Activated CD8-positive, alpha-beta memory T cell treated with anti-CD3 and anti-CD28 coated beads for 48 hours (primary cell): Measurements from ENCODE around the gene UBE2E2.

Source experiments
- DNase-seq, 3 experiments: peaks; one replicate each; pipeline ENCODE4 v3.0.0-alpha.2; 2020; ENCODE audit warnings: low read depth in 2 of 3, low spot score in 2 of 3

The UBE2E2 gene

DNA sequence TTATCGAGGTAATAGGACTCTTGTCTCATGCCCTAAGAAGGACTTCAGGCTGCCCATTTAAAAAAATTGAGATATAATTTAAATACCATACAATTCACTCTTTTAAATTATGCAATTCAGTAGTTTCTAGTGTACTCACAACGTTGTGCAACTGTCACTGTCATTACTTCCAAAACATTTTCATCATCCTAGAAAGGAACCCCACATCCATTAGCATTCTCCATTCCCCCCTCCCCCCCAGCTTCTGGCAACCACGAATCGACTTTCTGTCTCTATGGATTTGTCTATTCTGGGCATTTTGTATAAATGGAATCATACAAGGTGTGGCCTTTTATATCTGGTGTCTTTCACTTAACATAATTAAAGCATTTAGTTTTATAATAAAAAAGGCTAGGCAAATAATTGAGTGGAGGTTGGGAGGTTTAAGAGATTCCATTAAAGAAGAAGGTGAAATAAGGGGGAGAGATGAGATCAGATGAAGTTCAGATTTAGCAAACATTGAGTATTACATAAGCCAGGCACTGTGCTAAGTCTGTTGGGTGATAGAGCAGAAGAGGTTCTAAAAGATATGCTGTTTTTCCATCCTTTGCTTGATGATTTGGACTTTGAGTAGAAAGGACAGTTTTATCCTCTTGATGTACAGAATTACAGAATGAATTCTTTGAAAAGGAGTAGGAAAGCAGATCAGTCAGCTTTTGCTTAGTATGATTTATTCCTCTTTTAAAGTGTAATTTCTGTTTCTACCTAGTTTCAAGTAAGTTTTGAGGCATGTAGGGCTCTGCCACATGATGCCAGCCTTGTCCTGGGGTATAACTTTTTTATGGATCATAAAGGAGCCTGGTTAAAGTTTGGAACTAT lies 36.3 kb downstream of the UBE2E2 start:
- no peak for DNase-seq

GRCh38 chr3:23240171-23240785 lies 37.2 kb downstream of the UBE2E2 start:
- no peak for DNase-seq

GRCh38 chr3:23241256-23241655 lies 38.1 kb downstream of the UBE2E2 start:
- DNase-seq = no peak

GRCh38 chr3:23242106-23242505 lies 39.0 kb downstream of the UBE2E2 start:
- DNase-seq = no peak

- DNase-seq = no peak
Measured at GRCh38 chr3:23244324-23245041, 41.4 kb downstream of the UBE2E2 start.

GRCh38 chr3:23246651-23247050 lies 43.5 kb downstream of the UBE2E2 start:
- no peak for DNase-seq

GRCh38 chr3:23248594-23249131 lies 45.5 kb downstream of the UBE2E2 start:
- DNase-seq = no peak

DNA sequence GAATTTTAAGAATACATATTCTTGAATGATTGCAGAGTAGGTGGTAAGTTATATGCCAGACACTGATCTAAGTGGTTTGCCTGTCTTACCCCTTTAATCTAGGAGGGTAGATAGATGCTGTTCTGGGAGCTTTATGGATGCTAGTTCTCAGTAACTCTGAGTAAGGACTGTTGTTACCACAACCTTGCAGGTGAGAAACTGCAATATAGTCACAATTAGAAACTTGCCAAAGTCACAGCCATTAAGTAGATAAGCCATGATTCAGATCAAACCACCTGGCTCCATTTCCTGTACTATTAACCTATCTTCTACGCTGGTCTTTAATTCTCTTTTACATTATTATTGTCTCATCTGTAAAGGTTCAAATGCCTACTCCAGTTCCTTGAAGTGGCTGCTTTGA lies 46.8 kb downstream of the UBE2E2 start:
- DNase-seq = no peak

GRCh38 chr3:23252122-23252521 lies 49.0 kb downstream of the UBE2E2 start:
- no peak for DNase-seq

DNA sequence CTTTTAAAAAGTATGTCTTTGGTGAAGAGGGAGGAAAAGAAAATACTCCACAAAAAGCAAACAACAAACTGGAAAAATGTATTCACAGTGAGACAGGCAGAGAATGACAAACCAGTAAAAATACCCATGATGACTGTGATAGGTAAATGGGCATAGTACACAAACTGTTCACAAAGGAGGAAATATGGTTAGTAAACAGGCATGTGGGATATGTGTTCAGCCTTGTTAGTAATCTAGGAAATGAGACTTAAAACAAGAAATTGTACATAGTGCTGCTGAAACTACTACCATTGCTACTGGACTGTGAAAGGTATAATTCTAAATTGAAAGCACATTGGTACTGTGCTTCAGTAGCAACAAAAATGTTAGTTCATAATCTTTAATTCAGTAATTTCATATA lies 50.1 kb downstream of the UBE2E2 start:
- no peak for DNase-seq

GRCh38 chr3:23254282-23254681 lies 51.2 kb downstream of the UBE2E2 start:
- no peak for DNase-seq

- DNase-seq = no peak
Measured at GRCh38 chr3:23254835-23255234, 51.7 kb downstream of the UBE2E2 start.

GRCh38 chr3:23256741-23257435 lies 53.8 kb downstream of the UBE2E2 start:
- no peak for DNase-seq

DNA sequence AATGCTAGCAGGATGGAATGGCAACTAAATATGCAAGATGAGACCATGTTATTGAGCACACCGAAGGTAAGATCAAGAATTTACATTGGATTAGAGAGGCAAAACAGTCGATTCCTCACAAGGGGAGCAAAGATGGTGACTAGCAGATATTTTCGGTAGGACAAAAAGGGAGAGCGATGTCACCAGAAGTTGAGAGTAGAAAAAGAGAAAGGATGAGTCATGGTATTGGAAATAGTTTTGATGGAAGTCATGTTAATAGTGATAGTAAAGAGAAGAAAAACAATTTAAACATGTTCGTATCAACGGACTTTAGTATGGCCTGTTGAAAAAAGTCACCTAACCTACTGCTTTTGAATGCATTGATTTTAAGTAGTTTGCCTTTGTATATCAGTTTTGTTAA lies 55.0 kb downstream of the UBE2E2 start:
- DNase-seq = no peak

DNA sequence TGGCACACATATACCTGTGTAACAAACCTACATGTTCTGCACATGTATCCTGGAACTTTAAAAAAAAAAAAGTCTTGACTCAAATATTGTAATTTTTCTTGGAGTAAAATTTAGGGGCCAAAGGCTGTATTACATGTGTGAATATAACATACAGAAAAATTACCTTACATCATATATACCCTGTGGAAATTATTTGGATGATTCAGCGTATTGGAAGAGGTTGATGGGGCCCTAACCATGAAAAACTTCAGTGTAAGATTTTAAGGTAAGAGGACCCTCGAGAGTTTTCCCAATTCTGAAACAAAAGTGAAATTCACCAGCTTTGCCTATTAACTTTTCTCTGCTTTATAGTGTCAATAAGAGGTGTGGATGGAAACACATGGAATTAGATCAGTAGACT lies 56.4 kb downstream of the UBE2E2 start:
- no peak for DNase-seq

GRCh38 chr3:23262766-23263165 lies 59.6 kb downstream of the UBE2E2 start:
- no peak for DNase-seq

DNA sequence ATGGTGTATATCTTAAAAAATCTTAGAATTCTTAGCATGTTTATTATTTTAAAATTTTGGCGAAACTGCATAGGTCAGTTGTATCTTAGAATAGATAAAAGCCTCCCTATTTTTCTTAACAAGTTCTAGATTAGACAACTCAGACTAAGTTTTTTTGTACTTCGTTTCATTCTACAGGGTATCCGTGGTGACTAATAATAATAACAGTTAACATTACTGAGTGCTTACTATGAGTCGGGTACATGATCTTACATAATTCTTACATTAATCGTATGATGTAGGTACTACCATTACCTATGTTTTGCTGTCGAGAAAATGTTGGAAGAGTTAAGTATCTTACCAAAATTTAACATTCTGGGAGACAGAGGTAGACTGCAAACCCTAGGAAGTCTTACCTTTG lies 60.7 kb downstream of the UBE2E2 start:
- no peak for DNase-seq

- DNase-seq = no peak
Measured at GRCh38 chr3:23264413-23264812, 61.3 kb downstream of the UBE2E2 start.

- no peak for DNase-seq
Measured at GRCh38 chr3:23270423-23270822, 67.3 kb downstream of the UBE2E2 start.

DNA sequence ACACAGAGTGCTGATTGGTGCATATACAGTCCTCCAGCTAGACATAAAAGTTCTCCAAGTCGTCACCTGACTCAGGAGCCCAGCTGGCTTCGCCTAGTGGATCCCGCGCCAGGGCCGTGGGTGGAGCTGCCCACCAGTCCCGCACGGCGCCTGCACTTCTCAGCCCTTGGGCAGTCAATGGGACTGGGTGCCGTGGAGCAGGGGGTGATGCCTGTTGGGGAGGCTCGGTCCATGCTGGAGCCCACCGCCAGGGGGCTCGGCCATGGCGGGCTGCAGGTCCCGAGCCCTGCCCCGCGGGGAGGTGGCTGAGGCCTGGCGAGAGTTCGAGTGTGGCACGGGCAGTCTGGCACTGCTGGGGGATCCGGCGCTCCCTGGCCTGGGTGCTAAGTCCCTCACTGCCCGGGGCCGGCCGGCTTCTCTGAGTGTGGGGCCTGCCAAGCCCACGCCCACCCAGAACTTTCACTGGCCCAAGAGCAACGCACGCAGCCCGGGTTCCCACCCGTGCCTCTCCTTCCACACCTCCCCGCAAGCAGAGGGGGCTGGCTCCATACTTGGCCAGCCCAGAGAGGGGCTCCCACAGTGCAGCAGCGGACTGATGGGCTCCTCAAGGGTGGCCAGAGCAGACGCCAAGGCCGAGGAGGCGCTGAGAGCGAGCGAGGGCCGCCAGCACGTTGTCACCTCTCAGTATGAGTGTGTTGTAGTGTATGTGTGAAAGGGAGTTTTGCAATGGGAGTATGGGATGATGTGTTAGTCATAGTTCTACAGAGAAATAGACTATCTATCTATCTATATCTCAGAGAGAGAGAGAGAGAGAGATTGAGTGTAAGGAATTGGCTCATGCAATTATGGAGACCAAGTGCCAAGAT lies 69.0 kb downstream of the UBE2E2 start:
- DNase-seq = no peak
